H1 (cell line): Measurements from ENCODE around the gene CCDC183. TPM values are rescaled to one million over a fixed set of nuclear protein-coding genes. Genes with fewer than 3 reads are reported as not detected.

ENCODE experiments used
- ASH2L ChIP-seq: fragments of 200-600, 300-600 bp; sonication (generic); IDR thresholded peaks from one replicate; pipeline ENCODE4 v1.7.1; 2017; ENCODE audit warnings: low read length
- EZH2 ChIP-seq: fragments of 200-600 bp; sonication (generic); IDR thresholded peaks from 2 replicates; pipeline ENCODE4 v1.7.1; 2012; ENCODE audit warnings: low read depth, mild to moderate bottlenecking, moderate library complexity, low read length, inconsistent platforms; ENCODE audit not compliant: severe bottlenecking
- JUND ChIP-seq: IDR thresholded peaks from 2 replicates; pipeline ENCODE4 v1.6.1; 2011; ENCODE audit warnings: mild to moderate bottlenecking, improper control_type of control experiment, low read length
- POLR2AphosphoS5 ChIP-seq: IDR thresholded peaks from 2 replicates; pipeline ENCODE4 v1.6.1; 2011; ENCODE audit warnings: low read depth, low read length
- POU5F1 ChIP-seq: IDR thresholded peaks from 2 replicates; pipeline ENCODE4 v1.6.1; 2011; ENCODE audit warnings: low read depth, mild to moderate bottlenecking, low read length, moderate library complexity
- SP4 ChIP-seq: IDR thresholded peaks from 2 replicates; pipeline ENCODE4 v1.6.1; 2012; ENCODE audit warnings: low read length, inconsistent platforms
- TEAD4 ChIP-seq: IDR thresholded peaks from 2 replicates; pipeline ENCODE4 v1.6.1; 2012; ENCODE audit warnings: low read depth, low read length, inconsistent platforms, mixed read lengths
- ZNF274 ChIP-seq: IDR thresholded peaks from 2 replicates; pipeline ENCODE4 v1.7.0; 2012; ENCODE audit warnings: low read length, borderline replicate concordance; ENCODE audit errors: extremely low read depth
- polyA plus RNA-seq, 7 experiments: library from polyadenylated mRNA; depleted of rRNA in 3 of 7; stranded (reverse) in 5 of 7; unstranded in 2 of 7; fragments of >200 nt in 5 of 7; fragments of 200-250 nt in 2 of 7; gene quantifications; 1 replicate in 5 of 7; 2 replicates in 1 of 7; 4 replicates in 1 of 7; pipeline versions ENCODE4 v1.2.1 to v1.2.3, GENCODE V29; 2011 to 2013; ENCODE audit warnings: missing spikeins in 2 of 7, mixed read lengths in 2 of 7
- total RNA-seq: library from RNA; stranded (reverse); fragmentation: NEBNext Ultra II Directional; extraction: Animal tissue kit (Norgen Biotek cat#: 25700); gene quantifications from 2 replicates; pipeline ENCODE4 v1.2.1, GENCODE V29; 2021

CCDC183 gene
- total and polyA plus RNA-seq, 2 of the 8 experiments (the other 6 are each of a cell fraction or from before 2014, with no cell fraction given) = 0.51 to 1.6 TPM

DNA sequence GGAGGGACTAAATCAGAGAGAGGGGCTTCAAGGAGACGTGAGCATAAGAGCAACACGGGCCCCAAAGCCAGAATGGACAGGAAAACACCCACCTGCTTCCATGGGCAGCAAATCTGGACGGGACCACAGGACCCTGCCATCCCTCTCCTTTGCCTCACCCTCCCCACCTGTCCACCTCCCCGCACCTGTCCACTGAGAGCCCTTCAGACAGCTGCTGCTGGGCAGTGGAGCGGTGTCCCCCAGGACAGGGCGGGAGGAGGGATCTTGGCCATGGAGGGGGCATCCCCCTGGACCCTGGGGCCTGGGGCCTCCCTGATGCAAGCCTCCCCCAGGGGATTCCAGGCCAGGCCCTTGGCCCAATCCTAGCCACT lies 2.6 kb downstream of the CCDC183 start (continued):
- no peak for TF ChIP-seq ZNF274
- TF ChIP-seq POU5F1 = no peak
- TF ChIP-seq ASH2L = no peak
- TF ChIP-seq SP4 = no peak
- no peak for TF ChIP-seq EZH2
- no peak for TF ChIP-seq TEAD4
- no peak for TF ChIP-seq JUND
- no peak for TF ChIP-seq POLR2AphosphoS5
